K562 (cell line): Measurements from ENCODE around the gene MAP3K13. TPM values are rescaled to one million over a fixed set of nuclear protein-coding genes. Genes with fewer than 3 reads are reported as not detected.
A peak's percentile ranks its signal among the peaks of the same experiment; 100 is the strongest.

ENCODE experiments used
- BCOR ChIP-seq: fragments of 450-650 bp; IDR thresholded peaks from 2 replicates; pipeline ENCODE4 v1.6.1; 2016
- BRD9 ChIP-seq: fragments of 450-650 bp; IDR thresholded peaks from 2 replicates; pipeline ENCODE4 v1.6.1; 2018; ENCODE audit warnings: low read depth; ENCODE audit not compliant: partially characterized antibody
- CBX1 ChIP-seq: sonication (generic); IDR thresholded peaks from 2 replicates; pipeline ENCODE4 v1.6.1; 2016; ENCODE audit warnings: antibody characterized with exemption, low read depth, mild to moderate bottlenecking
- CTCFL ChIP-seq: IDR thresholded peaks from 2 replicates; pipeline ENCODE4 v1.6.1; 2011; ENCODE audit warnings: borderline replicate concordance, low read depth, mild to moderate bottlenecking, moderate library complexity, low read length; ENCODE audit not compliant: insufficient read depth, poor library complexity, severe bottlenecking
- DDX20 ChIP-seq: fragments of 450-650 bp; IDR thresholded peaks from 2 replicates; pipeline ENCODE4 v1.6.1; 2016; ENCODE audit warnings: missing genetic modification characterization, low read depth, mild to moderate bottlenecking, missing compliant biosample characterization, moderate library complexity
- ERF ChIP-seq: fragments of 450-650 bp; formaldehyde crosslinking; IDR thresholded peaks from 2 replicates; pipeline ENCODE4 v1.4.0; 2020; ENCODE audit warnings: mild to moderate bottlenecking, mixed read lengths
- FOXA1 ChIP-seq: fragments of 450-650 bp; IDR thresholded peaks from 2 replicates; pipeline ENCODE4 v1.6.1; 2016; ENCODE audit warnings: mild to moderate bottlenecking, borderline replicate concordance
- FOXP1 ChIP-seq: sonication (generic); formaldehyde crosslinking; IDR thresholded peaks from 2 replicates; pipeline ENCODE4 v1.8.0; 2022; ENCODE audit warnings: mild to moderate bottlenecking, missing genetic modification reagents
- LARP7 ChIP-seq: fragments of 450-650 bp; IDR thresholded peaks from 2 replicates; pipeline ENCODE4 v1.6.1; 2016
- PCBP1 ChIP-seq: fragments of 200-400 bp; formaldehyde crosslinking; IDR thresholded peaks from 2 replicates; pipeline ENCODE4 v1.6.1; 2018; ENCODE audit warnings: mild to moderate bottlenecking, low read depth, low read length; ENCODE audit not compliant: poor library complexity, severe bottlenecking
- POLR2AphosphoS5 ChIP-seq: IDR thresholded peaks from 2 replicates; pipeline ENCODE4 v1.6.1; 2011; ENCODE audit warnings: mild to moderate bottlenecking, low read depth, low read length, moderate library complexity; ENCODE audit not compliant: control insufficient read depth, insufficient read depth
- RNF2 ChIP-seq: sonication (generic); IDR thresholded peaks from 2 replicates; pipeline ENCODE4 v1.6.1; 2016
- SOX6 ChIP-seq: fragments of 450-650 bp; IDR thresholded peaks from 2 replicates; pipeline ENCODE4 v1.6.1; 2014; ENCODE audit warnings: mild to moderate bottlenecking
- ZC3H4 ChIP-seq: sonication (generic); formaldehyde crosslinking; IDR thresholded peaks from 2 replicates; pipeline ENCODE4 v1.9.0; 2021; ENCODE audit warnings: missing genetic modification reagents, borderline replicate concordance
- ZNF444 ChIP-seq: fragments of 250-450 bp; sonication (Bioruptor Pico); IDR thresholded peaks from 2 replicates; pipeline ENCODE4 v1.4.0; 2020; ENCODE audit warnings: mild to moderate bottlenecking, moderate library complexity
- ZNF668 ChIP-seq: fragments of 250-450 bp; sonication (Bioruptor Pico); IDR thresholded peaks from 2 replicates; pipeline ENCODE4 v1.8.0; 2022; ENCODE audit warnings: mild to moderate bottlenecking, inconsistent platforms
- polyA plus RNA-seq, 8 experiments: library from polyadenylated mRNA; depleted of rRNA in 4 of 8; stranded (reverse) in 5 of 8; unstranded in 3 of 8; fragments of >200 nt; fragmentation: Nextera tagmentation in 2 of 8; fragmentation: Illumina TruSeq in 1 of 8; extraction: Ambion mirVana in 2 of 8; extraction: Trizol in 1 of 8; gene quantifications; 2 replicates each; pipeline versions ENCODE4 v1.2.1 to v1.2.3, GENCODE V29; 2011 to 2014; ENCODE audit warnings: inconsistent platforms in 1 of 8, missing spikeins in 1 of 8
- total RNA-seq, 7 experiments: library from RNA; depleted of rRNA in 6 of 7; stranded (reverse); fragments of >200 nt in 6 of 7; fragmentation: Illumina TruSeq in 2 of 7; extraction: Trizol in 2 of 7; gene quantifications; 2 replicates each; pipeline versions ENCODE4 v1.2.1 to v1.2.3, GENCODE V29; 2011 to 2021; ENCODE audit warnings: low replicate concordance in 1 of 7
- TF ChIP-seq, protein P1 (sequence below): sonication (generic); formaldehyde crosslinking; IDR thresholded peaks from 2 replicates; pipeline ENCODE4 v1.8.1; 2023; ENCODE audit warnings: mild to moderate bottlenecking, missing genetic modification reagents

Gene MAP3K13
- total and polyA plus RNA-seq, 9 of the 15 experiments (the other 6 are each of a cell fraction or from before 2014, with no cell fraction given): 0.04 to 0.32 (median 0.15) TPM; not detected in 2

DNA sequence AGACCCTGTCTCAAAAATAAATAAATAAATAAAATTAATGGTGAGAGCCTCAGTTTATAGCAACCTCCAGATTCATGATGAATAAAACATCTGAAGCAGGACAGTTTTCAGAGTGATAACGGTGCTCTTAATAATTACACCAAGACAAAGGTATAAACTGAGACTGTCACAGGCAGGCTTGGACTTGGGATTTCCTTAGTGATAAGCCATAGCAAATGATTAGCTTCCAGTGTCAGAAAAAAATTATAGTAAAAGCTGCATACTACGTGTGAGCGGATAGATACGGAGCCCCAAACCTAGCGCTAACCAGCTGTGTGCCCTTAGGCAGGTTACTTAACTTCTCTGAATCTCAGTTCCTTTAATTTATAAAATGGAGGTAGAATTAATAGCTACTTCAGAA, 167.9 kb downstream of the MAP3K13 start (continued):
- TF ChIP-seq ZC3H4 (CRISPR knock-in tag) (no peak), RNF2 (no peak), FOXA1 (no peak), PCBP1 (no peak), DDX20 (no peak), LARP7 (no peak), BRD9 (no peak), FOXP1 (no peak), ZNF444 (CRISPR knock-in tag) (no peak), POLR2AphosphoS5 (no peak), ERF (CRISPR knock-in tag) (no peak), BCOR (0 out of 2 replicates have a peak, but pooled peaks have one; percentile 12), SOX6 (no peak), CTCFL (no peak), CBX1 (no peak), ZNF668 (no peak)
- TF ChIP-seq, protein P1, sequence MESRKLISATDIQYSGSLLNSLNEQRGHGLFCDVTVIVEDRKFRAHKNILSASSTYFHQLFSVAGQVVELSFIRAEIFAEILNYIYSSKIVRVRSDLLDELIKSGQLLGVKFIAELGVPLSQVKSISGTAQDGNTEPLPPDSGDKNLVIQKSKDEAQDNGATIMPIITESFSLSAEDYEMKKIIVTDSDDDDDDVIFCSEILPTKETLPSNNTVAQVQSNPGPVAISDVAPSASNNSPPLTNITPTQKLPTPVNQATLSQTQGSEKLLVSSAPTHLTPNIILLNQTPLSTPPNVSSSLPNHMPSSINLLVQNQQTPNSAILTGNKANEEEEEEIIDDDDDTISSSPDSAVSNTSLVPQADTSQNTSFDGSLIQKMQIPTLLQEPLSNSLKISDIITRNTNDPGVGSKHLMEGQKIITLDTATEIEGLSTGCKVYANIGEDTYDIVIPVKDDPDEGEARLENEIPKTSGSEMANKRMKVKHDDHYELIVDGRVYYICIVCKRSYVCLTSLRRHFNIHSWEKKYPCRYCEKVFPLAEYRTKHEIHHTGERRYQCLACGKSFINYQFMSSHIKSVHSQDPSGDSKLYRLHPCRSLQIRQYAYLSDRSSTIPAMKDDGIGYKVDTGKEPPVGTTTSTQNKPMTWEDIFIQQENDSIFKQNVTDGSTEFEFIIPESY (CRISPR knock-in tag): 0 out of 2 replicates have a peak, but pooled peaks have one; percentile 21
